H1 (cell line): ENCODE data around the gene MAGI1. TPM values are rescaled to one million over a fixed set of nuclear protein-coding genes. Genes with fewer than 3 reads are reported as not detected.

Experiments used
- CTCF ChIA-PET: fragments of 300-600 bp; sonication (Branson Sonifier 250); formaldehyde crosslinking; loops from one replicate; lab custom pipeline; 2021; ENCODE audit not compliant: partially characterized antibody; lab: Charles Lee
- POLR2A ChIA-PET: fragments of 300-600 bp; sonication (Branson Sonifier 250); formaldehyde crosslinking; loops from one replicate; lab custom pipeline; 2021; ENCODE audit warnings: inconsistent platforms; ENCODE audit not compliant: partially characterized antibody; lab: Charles Lee
- DNase-seq, 2 experiments: peaks; one replicate each; pipeline versions ENCODE4 v3.0.0 to v3.0.0-alpha.2; 2010 to 2022; ENCODE audit warnings: low spot score in 2 of 2, low read depth in 1 of 2, mixed read lengths in 1 of 2
- FAIRE-seq: peaks from 2 replicates; lab custom pipeline; 2011; peaks lifted over from hg19 to GRCh38; lab: Jason Lieb, UNC
- H2AFZ ChIP-seq: 2 replicates; pipeline ENCODE4 v1.8.1; 2012; ENCODE audit warnings: low read length, inconsistent platforms
- H2AK5ac ChIP-seq: 2 replicates; pipeline ENCODE4 v1.6.1; 2013; ENCODE audit warnings: low read depth, low read length
- H2BK120ac ChIP-seq: replicated peaks from 2 replicates; pipeline ENCODE3; 2013; ENCODE audit warnings: low read depth, low read length, inconsistent platforms
- H2BK12ac ChIP-seq: 2 replicates; pipeline ENCODE4 v1.6.1; 2013; ENCODE audit warnings: low read depth, low read length
- H2BK15ac ChIP-seq: 2 replicates; pipeline ENCODE4 v1.6.1; 2013; ENCODE audit warnings: low read length
- H2BK20ac ChIP-seq: 2 replicates; pipeline ENCODE4 v1.6.1; 2013; ENCODE audit warnings: low read length
- H2BK5ac ChIP-seq: 2 replicates; pipeline ENCODE4 v1.6.1; 2013; ENCODE audit warnings: low read depth, low read length
- H3K14ac ChIP-seq: 2 replicates; pipeline ENCODE4 v1.6.1; 2013; ENCODE audit warnings: inconsistent platforms; ENCODE audit not compliant: insufficient read length
- H3K18ac ChIP-seq: 2 replicates; pipeline ENCODE4 v1.6.1; 2013; ENCODE audit warnings: low read length; ENCODE audit errors: extremely low read depth
- H3K23ac ChIP-seq: 2 replicates; pipeline ENCODE4 v1.6.1; 2013; ENCODE audit warnings: inconsistent platforms; ENCODE audit not compliant: insufficient read length
- H3K23me2 ChIP-seq: 2 replicates; pipeline ENCODE4 v1.6.1; 2013; ENCODE audit warnings: low read depth, low read length
- H3K27ac ChIP-seq: 2 replicates; pipeline ENCODE4 v1.6.1; 2011; ENCODE audit warnings: low read depth, low read length, inconsistent platforms
- H3K27me3 ChIP-seq, 4 experiments: replicated peaks in 1 of 4; 1 replicate in 1 of 4; 2 replicates in 3 of 4; pipeline versions ENCODE4 v1.6.1 to v1.8.1; 2011 to 2013; ENCODE audit warnings: low read length in 3 of 4, mild to moderate bottlenecking in 3 of 4, inconsistent platforms in 2 of 4, mixed read lengths in 2 of 4, moderate library complexity in 1 of 4; ENCODE audit not compliant: control insufficient read depth in 3 of 4, insufficient read depth in 3 of 4; ENCODE audit errors: extremely low read depth in 1 of 4
- H3K36me3 ChIP-seq, 4 experiments: 2 replicates each; pipeline versions ENCODE4 v1.6.1 to v1.8.1; 2011 to 2013; ENCODE audit warnings: mild to moderate bottlenecking in 4 of 4, low read length in 3 of 4, moderate library complexity in 2 of 4, control low read depth in 1 of 4, inconsistent platforms in 1 of 4; ENCODE audit not compliant: insufficient read depth in 4 of 4, control insufficient read depth in 2 of 4
- H3K4ac ChIP-seq: replicated peaks from 2 replicates; pipeline ENCODE3; 2013; ENCODE audit warnings: low read length, low read depth, mixed read lengths, inconsistent platforms; ENCODE audit not compliant: insufficient read length
- H3K4me1 ChIP-seq, 4 experiments: replicated peaks in 1 of 4; 1 replicate in 1 of 4; 2 replicates in 3 of 4; pipeline versions ENCODE4 v1.6.1 to v1.8.1; 2011 to 2013; ENCODE audit warnings: low read length in 3 of 4, inconsistent platforms in 2 of 4, mixed read lengths in 1 of 4; ENCODE audit not compliant: insufficient read depth in 4 of 4, control insufficient read depth in 3 of 4
- H3K4me2 ChIP-seq, 2 experiments: 2 replicates each; pipeline versions ENCODE4 v1.6.1 to v1.8.1; 2011 to 2013; ENCODE audit warnings: low read depth in 2 of 2, low read length in 2 of 2, control low read depth in 1 of 2, inconsistent platforms in 1 of 2, mild to moderate bottlenecking in 1 of 2; ENCODE audit not compliant: insufficient read depth in 1 of 2
- H3K4me3 ChIP-seq, 4 experiments: fragments of 200-600, 300-600 bp in 1 of 4; sonication (generic), shearing (Covaris generic), sonication (Bioruptor Twin) in 1 of 4; 2 replicates each; pipeline versions ENCODE4 v1.5.1 to v1.8.1; 2011 to 2016; ENCODE audit warnings: low read length in 4 of 4, low read depth in 3 of 4, control low read depth in 2 of 4, inconsistent platforms in 2 of 4, mild to moderate bottlenecking in 2 of 4, mixed read lengths in 1 of 4, moderate library complexity in 1 of 4; ENCODE audit not compliant: insufficient read depth in 2 of 4; ENCODE audit errors: extremely low read depth in 1 of 4
- H3K56ac ChIP-seq: replicated peaks from 2 replicates; pipeline ENCODE3; 2013; ENCODE audit warnings: low read depth, mild to moderate bottlenecking, mixed read lengths, low read length, inconsistent platforms; ENCODE audit not compliant: insufficient read length
- H3K79me1 ChIP-seq: 2 replicates; pipeline ENCODE4 v1.6.1; 2013; ENCODE audit warnings: low read depth, low read length, control low read depth
- H3K79me2 ChIP-seq, 2 experiments: 2 replicates each; pipeline versions ENCODE4 v1.6.1 to v1.8.1; 2012 to 2013; ENCODE audit warnings: low read length in 2 of 2, mild to moderate bottlenecking in 2 of 2, inconsistent platforms in 1 of 2; ENCODE audit not compliant: insufficient read depth in 2 of 2, control insufficient read depth in 1 of 2
- H3K9ac ChIP-seq, 4 experiments: replicated peaks in 1 of 4; 1 replicate in 1 of 4; 2 replicates in 3 of 4; pipeline versions ENCODE4 v1.6.1 to v1.8.1; 2011 to 2013; ENCODE audit warnings: low read depth in 3 of 4, low read length in 3 of 4, control low read depth in 2 of 4, mild to moderate bottlenecking in 2 of 4, moderate library complexity in 2 of 4, inconsistent platforms in 1 of 4; ENCODE audit errors: extremely low read depth in 1 of 4
- H3K9me3 ChIP-seq, 2 experiments: 2 replicates each; pipeline versions ENCODE4 v1.6.1 to v1.8.1; 2012 to 2013; ENCODE audit warnings: mild to moderate bottlenecking in 2 of 2, moderate library complexity in 2 of 2, control low read depth in 1 of 2, inconsistent platforms in 1 of 2, low read depth in 1 of 2, low read length in 1 of 2, mixed read lengths in 1 of 2; ENCODE audit not compliant: insufficient read depth in 2 of 2
- H4K20me1 ChIP-seq, 2 experiments: replicated peaks in 1 of 2; 2 replicates each; pipeline versions ENCODE3 to v1.8.1; 2011 to 2013; ENCODE audit warnings: inconsistent platforms in 2 of 2, low read length in 2 of 2, mild to moderate bottlenecking in 1 of 2; ENCODE audit not compliant: insufficient read depth in 2 of 2, control insufficient read depth in 1 of 2
- H4K5ac ChIP-seq: 2 replicates; pipeline ENCODE4 v1.6.1; 2013; ENCODE audit warnings: low read length, low read depth, mixed read lengths, inconsistent platforms; ENCODE audit not compliant: insufficient read length
- H4K8ac ChIP-seq: 2 replicates; pipeline ENCODE4 v1.8.0; 2013; ENCODE audit warnings: mild to moderate bottlenecking, moderate library complexity, low read length, inconsistent platforms; ENCODE audit not compliant: insufficient read depth; ENCODE audit errors: extremely low read depth
- H4K91ac ChIP-seq: replicated peaks from 2 replicates; pipeline ENCODE3; 2013; ENCODE audit warnings: low read length, mixed read lengths, inconsistent platforms; ENCODE audit not compliant: insufficient read length
- KDM1A ChIP-seq: fragments of 200-600, 300-600 bp; sonication (generic); IDR thresholded peaks from 2 replicates; pipeline ENCODE4 v1.7.1; 2016; ENCODE audit warnings: mild to moderate bottlenecking, low read length, borderline replicate concordance
- MAFK ChIP-seq: IDR thresholded peaks from 2 replicates; pipeline ENCODE4 v1.6.1; 2012; ENCODE audit warnings: low read depth, mild to moderate bottlenecking, improper control_type of control experiment, low read length
- NRF1 ChIP-seq: IDR thresholded peaks from 2 replicates; pipeline ENCODE4 v1.6.1; 2011; ENCODE audit warnings: mild to moderate bottlenecking, low read depth, low read length, improper control_type of control experiment
- POLR2A ChIP-seq, 2 experiments: IDR thresholded peaks; 1 replicate in 1 of 2; 2 replicates in 1 of 2; pipeline ENCODE4 v1.6.1; 2011; ENCODE audit warnings: low read depth in 2 of 2, low read length in 2 of 2, mild to moderate bottlenecking in 2 of 2; ENCODE audit errors: control extremely low read depth in 1 of 2
- POU5F1 ChIP-seq: IDR thresholded peaks from 2 replicates; pipeline ENCODE4 v1.6.1; 2011; ENCODE audit warnings: low read depth, mild to moderate bottlenecking, low read length, moderate library complexity
- RBBP5 ChIP-seq: IDR thresholded peaks from 2 replicates; pipeline ENCODE4 v1.7.1; 2012; ENCODE audit warnings: low read depth, mild to moderate bottlenecking, inconsistent platforms, low read length, moderate library complexity, borderline replicate concordance
- SAP30 ChIP-seq: fragments of 300-600 bp; sonication (generic); IDR thresholded peaks from 2 replicates; pipeline ENCODE4 v1.7.1; 2012; ENCODE audit warnings: low read length, moderate library complexity, mild to moderate bottlenecking, inconsistent platforms; ENCODE audit not compliant: insufficient read depth, insufficient replicate concordance
- SP2 ChIP-seq: IDR thresholded peaks from 2 replicates; pipeline ENCODE4 v1.6.1; 2012; ENCODE audit warnings: mild to moderate bottlenecking, low read length, inconsistent platforms
- SRF ChIP-seq: IDR thresholded peaks from 2 replicates; pipeline ENCODE4 v1.6.1; 2011; ENCODE audit warnings: mild to moderate bottlenecking, low read depth, low read length, moderate library complexity
- TAF1 ChIP-seq: IDR thresholded peaks from 2 replicates; pipeline ENCODE4 v1.6.1; 2011; ENCODE audit warnings: mild to moderate bottlenecking, low read depth, low read length
- YY1 ChIP-seq: IDR thresholded peaks from 2 replicates; pipeline ENCODE4 v1.6.1; 2011; ENCODE audit warnings: low read depth, mild to moderate bottlenecking, low read length
- ZNF274 ChIP-seq: IDR thresholded peaks from 2 replicates; pipeline ENCODE4 v1.7.0; 2012; ENCODE audit warnings: low read length, borderline replicate concordance; ENCODE audit errors: extremely low read depth
- whole genome bisulfite sequencing, 2 experiments: shearing (Covaris generic) in 1 of 2; methylation state at CpG; one replicate each; pipeline versions ENCODE4 v1.1.6 to v1.1.7; 2013 to 2015; ENCODE audit warnings: low lambda C conversion rate in 2 of 2, mixed read lengths in 2 of 2, inconsistent platforms in 1 of 2, low coverage in 1 of 2, missing lambda C conversion rate in 1 of 2; ENCODE audit not compliant: insufficient replicate concordance in 2 of 2, insufficient coverage in 1 of 2, insufficient read length in 1 of 2; ENCODE audit errors: extremely low coverage in 1 of 2, missing lambda C conversion rate in 1 of 2; 5-methylcytosine and 5-hydroxymethylcytosine counted together
- polyA plus RNA-seq, 7 experiments: library from polyadenylated mRNA; depleted of rRNA in 3 of 7; stranded (reverse) in 5 of 7; unstranded in 2 of 7; fragments of >200 nt in 5 of 7; fragments of 200-250 nt in 2 of 7; gene quantifications; 1 replicate in 5 of 7; 2 replicates in 1 of 7; 4 replicates in 1 of 7; pipeline versions ENCODE4 v1.2.1 to v1.2.3, GENCODE V29; 2011 to 2013; ENCODE audit warnings: missing spikeins in 2 of 7, mixed read lengths in 2 of 7
- total RNA-seq: library from RNA; stranded (reverse); fragmentation: NEBNext Ultra II Directional; extraction: Animal tissue kit (Norgen Biotek cat#: 25700); gene quantifications from 2 replicates; pipeline ENCODE4 v1.2.1, GENCODE V29; 2021
- TF ChIP-seq, protein P1 (sequence below): IDR thresholded peaks from 2 replicates; pipeline ENCODE4 v1.6.1; 2012; ENCODE audit warnings: inconsistent platforms

MAGI1 gene
- total and polyA plus RNA-seq, 2 of the 8 experiments (the other 6 are each of a cell fraction or from before 2014, with no cell fraction given): 19.8 to 78.0 TPM

- Histone ChIP-seq H2BK20ac (no peak overlapping the region), H3K27me3 (no peaks in the 10 kb centered on the region), H3K79me2 (peaks cover 6 to 100% of the 10 kb centered on the region in 2 experiments), H3K56ac (no peak overlapping the region), H3K23me2 (no peaks in the 10 kb centered on the region), H3K9ac (no peak overlapping the region), H3K36me3 (no peaks in the 10 kb centered on the region), H3K4ac (no peak overlapping the region), H3K4me3 (peak overlapping the region in 1 of 4 experiments; percentile 27; a peak in 1 of 8 replicates), H4K91ac (no peak overlapping the region), H2BK12ac (no peak overlapping the region), H2AFZ (no peak overlapping the region), H3K18ac (no peak overlapping the region), H3K23ac (no peak overlapping the region), H3K14ac (no peak overlapping the region), H2BK120ac (no peak overlapping the region), H4K5ac (no peak overlapping the region), H4K20me1 (peaks cover 0 to 2% of the 10 kb centered on the region in 2 experiments), H4K8ac (no peak overlapping the region), H2BK5ac (no peak overlapping the region), H3K79me1 (peaks cover 7% of the 10 kb centered on the region), H2AK5ac (no peak overlapping the region), H3K9me3 (no peaks in the 10 kb centered on the region), H2BK15ac (no peak overlapping the region), H3K4me1 (peaks cover 3 to 22% (median 10%) of the 10 kb centered on the region in 4 experiments; a peak in 5 of 7 replicates), H3K4me2 (peak overlapping the region; percentile 49 to 60), H3K27ac (no peak overlapping the region)
- no peak for FAIRE-seq
- ChIA-PET CTCF (interaction anchor here (0.7 to 1.6 kb wide), 7 partner anchors 12 to 163 kb away, joined by 3 to 5 read pairs (median 3); no protein-coding TSS in a partner anchor), POLR2A (interaction anchor here (0.7 to 1.9 kb wide), 5 partner anchors 9 to 41 kb away, joined by 3 to 11 read pairs (median 4); no protein-coding TSS in a partner anchor)
- WGBS, 2 experiments: 47% methylated on average over 12 of the region's 12 CpGs; no CpG with 5 or more reads in 1 of the 2 experiments
- DNase-seq: no peak
- TF ChIP-seq NRF1: no peak
- no peak for TF ChIP-seq TAF1
- no peak for TF ChIP-seq SP2
- TF ChIP-seq POLR2A (IDR thresholded peaks at IDR 0.05; ENCODE audit: control extremely low read depth in 1 of 2, low read depth in 2 of 2, low read length in 2 of 2): no peak
- no peak for TF ChIP-seq SAP30
- no peak for TF ChIP-seq YY1
- TF ChIP-seq SRF: no peak
- TF ChIP-seq MAFK: no peak
- TF ChIP-seq, protein P1, sequence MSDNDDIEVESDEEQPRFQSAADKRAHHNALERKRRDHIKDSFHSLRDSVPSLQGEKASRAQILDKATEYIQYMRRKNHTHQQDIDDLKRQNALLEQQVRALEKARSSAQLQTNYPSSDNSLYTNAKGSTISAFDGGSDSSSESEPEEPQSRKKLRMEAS: no peak
- TF ChIP-seq RBBP5: no peak
- TF ChIP-seq ZNF274: no peak
- no peak for TF ChIP-seq KDM1A
- TF ChIP-seq POU5F1: no peak
Observed at GRCh38 chr3:65587650-65588439, 450.9 kb downstream of the MAGI1 start.
